B cell (primary cell): ENCODE data around the gene LAIR2. TPM values are rescaled to one million over a fixed set of nuclear protein-coding genes. Genes with fewer than 3 reads are reported as not detected.

Source experiments
- ATAC-seq: fragments of 200-7000 bp; cut with Tn5 transposase; one replicate; pipeline ENCODE4 v1.10.0; 2021; ENCODE audit warnings: low read depth, mild to moderate bottlenecking, moderate number of reproducible peaks, moderate library complexity
- CTCF ChIA-PET: fragments of 350-600 bp; sonication (Branson Sonifier 250); formaldehyde crosslinking; loops from one replicate; lab custom pipeline; 2021; ENCODE audit warnings: antibody characterized with exemption, inconsistent platforms; lab: Charles Lee
- POLR2A ChIA-PET: fragments of 350-600 bp; sonication (Branson Sonifier 250); formaldehyde crosslinking; loops from one replicate; lab custom pipeline; 2021; ENCODE audit warnings: antibody characterized with exemption; lab: Charles Lee
- DNase-seq: peaks from one replicate; pipeline ENCODE4 v3.0.0; 2013
- H2AFZ ChIP-seq: 2 replicates; pipeline ENCODE4 v1.6.1; 2012; ENCODE audit warnings: mild to moderate bottlenecking, low read depth, low read length; ENCODE audit not compliant: insufficient read depth, poor library complexity, severe bottlenecking
- H3K27ac ChIP-seq, 2 donors: 1 replicate in 1 of 2; 2 replicates in 1 of 2; pipeline ENCODE4 v1.5.1; 2012 to 2013; ENCODE audit warnings: low read length in 2 of 2, mild to moderate bottlenecking in 2 of 2, moderate library complexity in 1 of 2
- H3K27me3 ChIP-seq, 4 experiments: fragments of 200-600 bp in 1 of 4; sonication (generic) in 1 of 4; replicated peaks in 1 of 4; 1 replicate in 2 of 4; 2 replicates in 2 of 4; pipeline versions ENCODE4 v1.6.1 to v1.7.0; 2013 to 2016; ENCODE audit warnings: low read length in 3 of 4, mild to moderate bottlenecking in 2 of 4, mixed read lengths in 1 of 4, moderate library complexity in 1 of 4; ENCODE audit not compliant: insufficient read depth in 4 of 4, control insufficient read depth in 3 of 4; ENCODE audit errors: control extremely low read depth in 1 of 4
- H3K36me3 ChIP-seq, 2 experiments: replicated peaks in 1 of 2; 1 replicate in 1 of 2; 2 replicates in 1 of 2; pipeline versions ENCODE4 v1.6.1 to v1.7.1; 2013; ENCODE audit warnings: low read length in 1 of 2; ENCODE audit not compliant: insufficient read depth in 2 of 2, control insufficient read depth in 1 of 2; ENCODE audit errors: control extremely low read depth in 1 of 2, extremely low read depth in 1 of 2
- H3K4me1 ChIP-seq, 2 donors: fragments of 200-600 bp in 1 of 2; sonication (generic) in 1 of 2; 1 replicate in 1 of 2; 2 replicates in 1 of 2; pipeline versions ENCODE4 v1.5.1 to v1.6.1; 2013 to 2017; ENCODE audit warnings: low read length in 2 of 2; ENCODE audit not compliant: control insufficient read depth in 2 of 2, insufficient read depth in 2 of 2
- H3K4me2 ChIP-seq: replicated peaks from 2 replicates; pipeline ENCODE3; 2012; ENCODE audit warnings: mild to moderate bottlenecking, low read depth, low read length; ENCODE audit not compliant: poor library complexity, severe bottlenecking
- H3K4me3 ChIP-seq, 5 experiments: fragments of 200-600 bp in 1 of 5; sonication (generic) in 1 of 5; 1 replicate in 3 of 5; 2 replicates in 2 of 5; pipeline versions ENCODE4 v1.5.1 to v1.7.0; 2011 to 2016; ENCODE audit warnings: low read length in 4 of 5, mild to moderate bottlenecking in 4 of 5, low read depth in 2 of 5, control low read depth in 1 of 5, moderate library complexity in 1 of 5; ENCODE audit not compliant: insufficient read depth in 1 of 5; ENCODE audit errors: control extremely low read depth in 1 of 5, extremely low read depth in 1 of 5
- H3K79me2 ChIP-seq: fragments of 200-600 bp; sonication (generic); one replicate; pipeline ENCODE4 v1.6.0; 2016; ENCODE audit warnings: low read length; ENCODE audit not compliant: control insufficient read depth, insufficient read depth
- H3K9ac ChIP-seq: fragments of 200-600 bp; sonication (generic); 2 replicates; pipeline ENCODE4 v1.6.1; 2017; ENCODE audit warnings: mild to moderate bottlenecking, low read length, moderate library complexity
- H3K9me3 ChIP-seq, 3 donors: one replicate each; pipeline versions ENCODE4 v1.6.1 to v1.7.1; 2013; ENCODE audit warnings: low read length in 2 of 3; ENCODE audit not compliant: control insufficient read depth in 2 of 3, insufficient read depth in 1 of 3; ENCODE audit errors: control extremely low read depth in 1 of 3
- H4K20me1 ChIP-seq: 2 replicates; pipeline ENCODE4 v1.6.0; 2012; ENCODE audit warnings: mild to moderate bottlenecking, low read length; ENCODE audit not compliant: insufficient read depth, control insufficient read depth, poor library complexity, severe bottlenecking
- H3K27ac Mint-ChIP-seq: one replicate; pipeline ENCODE4 v1.8.0; 2021; ENCODE audit warnings: mixed read lengths
- H3K27me3 Mint-ChIP-seq: one replicate; pipeline ENCODE4 v1.8.0; 2021; ENCODE audit warnings: mixed read lengths
- H3K4me1 Mint-ChIP-seq: one replicate; pipeline ENCODE4 v1.8.0; 2021; ENCODE audit warnings: mixed read lengths
- H3K4me3 Mint-ChIP-seq: one replicate; pipeline ENCODE4 v1.8.0; 2021; ENCODE audit warnings: mixed read lengths
- H3K9me3 Mint-ChIP-seq: one replicate; pipeline ENCODE4 v1.8.0; 2022; ENCODE audit warnings: mixed read lengths; ENCODE audit not compliant: insufficient read depth
- CTCF ChIP-seq: fragments of 200-600 bp; IDR thresholded peaks from one replicate; pipeline ENCODE4 v1.8.0; 2022; ENCODE audit warnings: antibody characterized with exemption, mild to moderate bottlenecking
- EZH2 ChIP-seq: IDR thresholded peaks from 2 replicates; pipeline ENCODE4 v1.6.1; 2012; ENCODE audit warnings: borderline replicate concordance, low read depth, mild to moderate bottlenecking, moderate library complexity, low read length; ENCODE audit not compliant: insufficient read depth, poor library complexity, severe bottlenecking
- WGBS: methylation state at CpG from one replicate; pipeline ENCODE4 v1.1.5; 2013; ENCODE audit warnings: missing lambda C conversion rate; ENCODE audit not compliant: insufficient coverage; 5-methylcytosine and 5-hydroxymethylcytosine counted together
- intact Hi-C: fragments of 100-400 bp; cut with micrococcal nuclease; formaldehyde crosslinking; loops from one replicate; pipeline ENCODE4 v1.10.0; 2022
- polyA plus RNA-seq: library from polyadenylated mRNA; depleted of rRNA; stranded (reverse); fragments of >200 nt; gene quantifications from 2 replicates; pipeline ENCODE4 v1.2.3, GENCODE V29; 2012
- total RNA-seq, 2 donors: library from RNA; stranded (reverse); fragments of 120-200 nt in 1 of 2; gene quantifications; 1 replicate in 1 of 2; 2 replicates in 1 of 2; pipeline versions ENCODE4 v1.2.3 to v1.2.4, GENCODE V29; 2013 to 2022

Gene LAIR2
- total and polyA plus RNA-seq, 2 donors (not counting 1 experiment from before 2014, with no cell fraction given): not detected

GRCh38 chr19:54459282-54460229 is 43.1 kb upstream of the LAIR2 start:
- H3K4me2 ChIP-seq: no peak overlapping the region
- H3K27ac Mint-ChIP-seq: peak overlapping the region; percentile 59
- peaks cover 0 to 11% (median 0%) of the 10 kb centered on the region in 3 donors for H3K9me3 ChIP-seq
- peaks cover 48% of the 10 kb centered on the region for H3K79me2 ChIP-seq
- 88% methylated on average over 16 of the region's 16 CpGs for WGBS
- H3K27me3 ChIP-seq: no peaks in the 10 kb centered on the region
- DNase-seq (no peak), ATAC-seq (no peak)
- peaks cover 0 to 71% of the 10 kb centered on the region in 2 experiments for H3K36me3 ChIP-seq
- peaks cover 20% of the 10 kb centered on the region for H3K4me1 Mint-ChIP-seq
- no peak for TF ChIP-seq CTCF
- TF ChIP-seq EZH2: no peak
- no peak overlapping the region for H2AFZ ChIP-seq
- peaks cover 83% of the 10 kb centered on the region for H4K20me1 ChIP-seq
- H3K27me3 Mint-ChIP-seq: no peaks in the 10 kb centered on the region
- ChIA-PET POLR2A (interaction anchor here (1.4 kb wide), 1 partner anchor 11 kb away, joined by 10 read pairs; the partner anchor contains the start of gene LENG8), CTCF (no interaction called here)
- no peaks in the 10 kb centered on the region for H3K9me3 Mint-ChIP-seq
- H3K4me1 ChIP-seq: peaks cover 14 to 25% of the 10 kb centered on the region in 2 donors
- no peak overlapping the region for H3K9ac ChIP-seq
- H3K27ac ChIP-seq: no peak overlapping the region
- intact Hi-C loops: loop anchor here (5.0 kb wide), 1 partner anchor 592 kb away; the partner anchor contains the start of gene MYADM
- no peak overlapping the region for H3K4me3 Mint-ChIP-seq
- H3K4me3 ChIP-seq: no peak overlapping the region
